ENCODE results near the gene PARP14.
"Not testable (repeated sequence)": the region's sequence is repeated elsewhere in the genome, so short reads cannot be mapped to it uniquely, and the experiment has no call there.

DNA sequence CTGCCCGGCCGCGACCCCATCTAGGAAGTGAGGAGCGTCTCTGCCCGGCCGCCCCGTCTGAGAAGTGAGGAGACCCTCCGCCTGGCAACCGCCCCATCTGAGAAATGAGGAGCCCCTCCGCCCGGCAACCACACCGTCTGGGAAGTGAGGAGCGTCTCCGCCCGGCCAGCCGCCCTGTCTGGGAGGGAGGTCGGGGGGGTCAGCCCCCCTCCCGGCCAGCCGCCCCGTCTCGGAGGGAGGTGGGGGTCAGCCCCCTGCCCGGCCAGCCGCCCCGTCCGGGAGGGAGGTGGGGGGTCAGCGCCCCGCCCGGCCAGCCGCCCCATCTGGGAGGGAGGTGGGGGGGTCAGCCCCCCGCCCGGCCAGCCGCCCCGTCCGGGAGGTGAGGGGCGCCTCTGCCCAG lies 66.7 kb downstream of the PARP14 start:
- TF ChIP-seq EZH2 (IDR thresholded peaks at IDR 0.05; ENCODE audit: borderline replicate concordance); EZH2phosphoT487 (IDR thresholded peaks at IDR 0.05; ENCODE audit: low read depth, severe bottlenecking, unreplicated experiment); CTCF (IDR thresholded peaks at IDR 0.05; ENCODE audit: poor library complexity): not testable (repeated sequence)

Data from hepatocyte (in vitro differentiated cells).